ENCODE results near the gene NXN. TPM values are rescaled to one million over a fixed set of nuclear protein-coding genes. Genes with fewer than 3 reads are reported as not detected.

Gene NXN
- total RNA-seq, 1 donor from 2014 or later = 177 TPM

GRCh38 chr17:1010586-1010985 is 31.0 kb upstream of the NXN start:
- DNase-seq = no peak
- Mint-ChIP-seq H3K9me3 (ENCODE audit: unreplicated experiment) (peaks cover 9% of the 10 kb centered on the region), H3K27ac (ENCODE audit: unreplicated experiment) (no peak overlapping the region), H3K27me3 (ENCODE audit: unreplicated experiment) (peaks cover 7% of the 10 kb centered on the region), H3K4me3 (ENCODE audit: unreplicated experiment) (no peak overlapping the region), H3K4me1 (ENCODE audit: low read depth, unreplicated experiment) (peaks cover 1% of the 10 kb centered on the region), H3K36me3 (ENCODE audit: unreplicated experiment) (no peaks in the 10 kb centered on the region)
- no peak for TF ChIP-seq CTCF (IDR thresholded peaks at IDR 0.05; ENCODE audit: partially characterized antibody, unreplicated experiment)

GRCh38 chr17:1010086-1010450 is 30.5 kb upstream of the NXN start:
- Mint-ChIP-seq H3K4me3 (ENCODE audit: unreplicated experiment) (no peak overlapping the region), H3K27me3 (ENCODE audit: unreplicated experiment) (peaks cover 10% of the 10 kb centered on the region), H3K9me3 (ENCODE audit: unreplicated experiment) (peaks cover 12% of the 10 kb centered on the region), H3K27ac (ENCODE audit: unreplicated experiment) (no peak overlapping the region), H3K36me3 (ENCODE audit: unreplicated experiment) (no peaks in the 10 kb centered on the region), H3K4me1 (ENCODE audit: low read depth, unreplicated experiment) (peaks cover 1% of the 10 kb centered on the region)
- DNase-seq = no peak
- no peak for TF ChIP-seq CTCF (IDR thresholded peaks at IDR 0.05; ENCODE audit: partially characterized antibody, unreplicated experiment)

GRCh38 chr17:1009229-1010085 is 29.9 kb upstream of the NXN start:
- DNase-seq = no peak
- H3K36me3 Mint-ChIP-seq (ENCODE audit: unreplicated experiment) = no peaks in the 10 kb centered on the region
- no peak overlapping the region for H3K4me3 Mint-ChIP-seq (ENCODE audit: unreplicated experiment)
- peaks cover 1% of the 10 kb centered on the region for H3K4me1 Mint-ChIP-seq (ENCODE audit: low read depth, unreplicated experiment)
- H3K27me3 Mint-ChIP-seq (ENCODE audit: unreplicated experiment) = peaks cover 12% of the 10 kb centered on the region
- peaks cover 15% of the 10 kb centered on the region for H3K9me3 Mint-ChIP-seq (ENCODE audit: unreplicated experiment)
- TF ChIP-seq CTCF (IDR thresholded peaks at IDR 0.05; ENCODE audit: partially characterized antibody, unreplicated experiment) = no peak
- no peak overlapping the region for H3K27ac Mint-ChIP-seq (ENCODE audit: unreplicated experiment)

- Mint-ChIP-seq H3K4me1 (ENCODE audit: low read depth, unreplicated experiment) (peaks cover 4% of the 10 kb centered on the region), H3K36me3 (ENCODE audit: unreplicated experiment) (no peaks in the 10 kb centered on the region), H3K9me3 (ENCODE audit: unreplicated experiment) (peaks cover 14% of the 10 kb centered on the region), H3K27ac (ENCODE audit: unreplicated experiment) (no peak overlapping the region), H3K4me3 (ENCODE audit: unreplicated experiment) (no peak overlapping the region), H3K27me3 (ENCODE audit: unreplicated experiment) (peaks cover 12% of the 10 kb centered on the region)
- DNase-seq = no peak
- no peak for TF ChIP-seq CTCF (IDR thresholded peaks at IDR 0.05; ENCODE audit: partially characterized antibody, unreplicated experiment)
Observed at GRCh38 chr17:1008008-1008761, 28.6 kb upstream of the NXN start.

Measured in glutamatergic neuron (in vitro differentiated cells).